Mucosa of descending colon (tissue), 3 donors: ENCODE measurements around the gene RBM4. TPM values are rescaled to one million over a fixed set of nuclear protein-coding genes. Genes with fewer than 3 reads are reported as not detected.

ENCODE experiments used
- ATAC-seq: fragments of 200-7000 bp; cut with Tn5 transposase; one replicate; pipeline ENCODE4 v1.9.1; 2020; ENCODE audit warnings: mild to moderate bottlenecking, moderate library complexity
- DNase-seq, 3 donors: peaks; one replicate each; pipeline ENCODE4 v3.0.0-alpha.2; 2020
- H3K36me3 ChIP-seq: fragments of 200-600 bp; one replicate; pipeline ENCODE4 v1.8.0; 2021; ENCODE audit warnings: low read depth, mild to moderate bottlenecking
- H3K4me1 ChIP-seq: fragments of 200-600 bp; one replicate; pipeline ENCODE4 v1.8.0; 2021; ENCODE audit warnings: low read depth, mild to moderate bottlenecking
- H3K4me3 ChIP-seq: fragments of 200-600 bp; one replicate; pipeline ENCODE4 v1.8.0; 2021; ENCODE audit warnings: mild to moderate bottlenecking
- H3K9me3 ChIP-seq: fragments of 200-600 bp; one replicate; pipeline ENCODE4 v1.8.0; 2021; ENCODE audit warnings: mild to moderate bottlenecking
- CTCF ChIP-seq: fragments of 200-600 bp; IDR thresholded peaks from one replicate; pipeline ENCODE4 v1.8.0; 2022; ENCODE audit warnings: antibody characterized with exemption, mild to moderate bottlenecking
- intact Hi-C, 2 donors: fragments of 100-400 bp; cut with DNase I in 1 of 2; cut with micrococcal nuclease in 1 of 2; formaldehyde crosslinking; loops; one replicate each; pipeline versions ENCODE4 v1.11.0 to v1.11.1; 2022; cut with DNase I, micrococcal nuclease
- total RNA-seq, 3 donors: library from RNA; stranded (reverse); fragmentation: NEBNext Ultra II Directional in 2 of 3; extraction: Animal tissue kit (Norgen Biotek cat#: 25700) in 2 of 3; gene quantifications; one replicate each; pipeline versions ENCODE4 v1.2.1 to v1.2.4, GENCODE V29; 2021 to 2023
- donor health status: DM: no; HTN: no; CAD: no; lungs with moderate emphysema.
- donor health status: DM: no; HTN: no; CAD: no.
- donor health status: DM: no; HTN: yes; CAD: no.

Gene RBM4
- total RNA-seq, 3 donors from 2014 or later, result 101 to 125 (median 104) TPM

- DNase-seq (no peak), ATAC-seq (no peak)
- no peak for TF ChIP-seq CTCF
- intact Hi-C loops, result loop anchor here in 1 of 2 donors (10.0 kb wide), 1 partner anchor 271 kb away; no protein-coding TSS in a partner anchor
- H3K36me3 ChIP-seq, result no peaks in the 10 kb centered on the region
- H3K4me1 ChIP-seq, result no peaks in the 10 kb centered on the region
- no peaks in the 10 kb centered on the region for H3K9me3 ChIP-seq
- no peak overlapping the region for H3K4me3 ChIP-seq
Observed at GRCh38 chr11:66685276-66686099, 47.0 kb downstream of the RBM4 start.

GRCh38 chr11:66686100-66686785 is 47.7 kb downstream of the RBM4 start:
- DNase-seq, result no peak
- TF ChIP-seq CTCF, result no peak
- Histone ChIP-seq H3K9me3 (no peaks in the 10 kb centered on the region), H3K4me3 (no peak overlapping the region), H3K36me3 (no peaks in the 10 kb centered on the region), H3K4me1 (no peaks in the 10 kb centered on the region)
- intact Hi-C loops, result loop anchor here in 1 of 2 donors (10.0 kb wide), 1 partner anchor 271 kb away; no protein-coding TSS in a partner anchor
- no peak for ATAC-seq

GRCh38 chr11:66686801-66687750 is 48.6 kb downstream of the RBM4 start:
- intact Hi-C loops, result loop anchor here in 1 of 2 donors (10.0 kb wide), 1 partner anchor 272 kb away; no protein-coding TSS in a partner anchor
- Histone ChIP-seq H3K4me3 (no peak overlapping the region), H3K36me3 (no peaks in the 10 kb centered on the region), H3K4me1 (no peaks in the 10 kb centered on the region), H3K9me3 (no peaks in the 10 kb centered on the region)
- no peak for TF ChIP-seq CTCF
- no peak for ATAC-seq
- DNase-seq, result no peak

- no peak for TF ChIP-seq CTCF
- no peaks in the 10 kb centered on the region for H3K36me3 ChIP-seq
- H3K4me1 ChIP-seq, result no peaks in the 10 kb centered on the region
- no peak overlapping the region for H3K4me3 ChIP-seq
- H3K9me3 ChIP-seq, result no peaks in the 10 kb centered on the region
- no peak for ATAC-seq
- no peak for DNase-seq
- intact Hi-C loops, result loop anchor here in 1 of 2 donors (10.0 kb wide), 1 partner anchor 273 kb away; no protein-coding TSS in a partner anchor
Observed at GRCh38 chr11:66687831-66688281, 49.4 kb downstream of the RBM4 start.
